ENCODE results near the gene PMCH. TPM values are rescaled to one million over a fixed set of nuclear protein-coding genes. Genes with fewer than 3 reads are reported as not detected.
"Not testable (repeated sequence)": the region's sequence is repeated elsewhere in the genome, so short reads cannot be mapped to it uniquely, and the experiment has no call there.

PMCH gene
- total RNA-seq, result under 1 TPM in 1 of 2 experiments, not detected in 1; 0.59 TPM

GRCh38 chr12:102197789-102198188 lies at the start of gene PMCH:
Gene PMCH (minus strand): TSS chr12:102197833. CDS start chr12:102197770, 63 bp downstream.
- ChIA-PET POLR2A (no interaction called here), CTCF (no interaction called here)
- peaks cover 3% of the 10 kb centered on the region for H3K36me3 Mint-ChIP-seq
- DNase-seq, result no peak
- no peaks in the 10 kb centered on the region for H3K27me3 Mint-ChIP-seq
- peaks cover 8% of the 10 kb centered on the region for H3K4me1 Mint-ChIP-seq (ENCODE audit: low read depth)
- intact Hi-C loops (cut with micrococcal nuclease), result loop anchor here (1.0 to 10.0 kb wide), 3 partner anchors 29 to 263 kb away; partner anchors contain the start of gene WASHC3
- no peak within 1 kb of the TSS for H3K27ac Mint-ChIP-seq
- no peak within 1 kb of the TSS for H3K4me3 Mint-ChIP-seq
- no peaks in the 10 kb centered on the region for H3K9me3 Mint-ChIP-seq

- H3K9me3 Mint-ChIP-seq, result peaks cover 13% of the 10 kb centered on the region
- H3K27me3 Mint-ChIP-seq; CTCF ChIA-PET; DNase-seq; intact Hi-C loops (cut with micrococcal nuclease); POLR2A ChIA-PET; H3K4me3 Mint-ChIP-seq; H3K36me3 Mint-ChIP-seq; H3K4me1 Mint-ChIP-seq (ENCODE audit: low read depth); H3K27ac Mint-ChIP-seq: not testable (repeated sequence)
Observed at GRCh38 chr12:102240859-102241258, 43.2 kb upstream of the PMCH start.

GRCh38 chr12:102234599-102234998 lies 37.0 kb upstream of the PMCH start:
- intact Hi-C loops (cut with micrococcal nuclease), result no loop called here
- no peak for DNase-seq
- ChIA-PET CTCF (no interaction called here), POLR2A (no interaction called here)
- Mint-ChIP-seq H3K27ac (no peak overlapping the region), H3K9me3 (peaks cover 3% of the 10 kb centered on the region), H3K4me3 (no peak overlapping the region), H3K27me3 (no peaks in the 10 kb centered on the region), H3K4me1 (ENCODE audit: low read depth) (no peaks in the 10 kb centered on the region), H3K36me3 (no peaks in the 10 kb centered on the region)

- ChIA-PET CTCF (interaction anchor here (0.6 kb wide), 1 partner anchor 983 kb away, joined by 4 read pairs; no protein-coding TSS in a partner anchor), POLR2A (no interaction called here)
- no peak overlapping the region for H3K27ac Mint-ChIP-seq
- no peaks in the 10 kb centered on the region for H3K4me1 Mint-ChIP-seq (ENCODE audit: low read depth)
- no peaks in the 10 kb centered on the region for H3K27me3 Mint-ChIP-seq
- no peaks in the 10 kb centered on the region for H3K9me3 Mint-ChIP-seq
- no peak overlapping the region for H3K4me3 Mint-ChIP-seq
- DNase-seq, result no peak
- intact Hi-C loops (cut with micrococcal nuclease), result no loop called here
- no peaks in the 10 kb centered on the region for H3K36me3 Mint-ChIP-seq
Observed at GRCh38 chr12:102232446-102232845, 34.8 kb upstream of the PMCH start.

- no peaks in the 10 kb centered on the region for H3K36me3 Mint-ChIP-seq
- no peaks in the 10 kb centered on the region for H3K27me3 Mint-ChIP-seq
Observed at GRCh38 chr12:102232036-102232435, 34.4 kb upstream of the PMCH start.

GRCh38 chr12:102227954-102228353 lies 30.3 kb upstream of the PMCH start:
- Mint-ChIP-seq H3K36me3 (no peaks in the 10 kb centered on the region), H3K27ac (no peak overlapping the region), H3K9me3 (no peaks in the 10 kb centered on the region), H3K4me1 (ENCODE audit: low read depth) (no peaks in the 10 kb centered on the region), H3K4me3 (no peak overlapping the region), H3K27me3 (no peaks in the 10 kb centered on the region)
- ChIA-PET POLR2A (no interaction called here), CTCF (no interaction called here)
- no peak for DNase-seq
- intact Hi-C loops (cut with micrococcal nuclease), result no loop called here

More at GRCh38 chr12:102232036-102232435, 34.4 kb upstream of the PMCH start:
- CTCF ChIA-PET, result no interaction called here
- Mint-ChIP-seq H3K4me1 (ENCODE audit: low read depth) (no peaks in the 10 kb centered on the region), H3K9me3 (no peaks in the 10 kb centered on the region), H3K4me3 (no peak overlapping the region), H3K27ac (no peak overlapping the region)
- no peak for DNase-seq
- POLR2A ChIA-PET, result no interaction called here
- intact Hi-C loops (cut with micrococcal nuclease), result no loop called here

- DNase-seq, result no peak
- ChIA-PET POLR2A (no interaction called here), CTCF (no interaction called here)
- Mint-ChIP-seq H3K27ac (no peak overlapping the region), H3K4me1 (ENCODE audit: low read depth) (no peaks in the 10 kb centered on the region), H3K36me3 (no peaks in the 10 kb centered on the region), H3K9me3 (no peaks in the 10 kb centered on the region), H3K27me3 (no peaks in the 10 kb centered on the region), H3K4me3 (no peak overlapping the region)
- intact Hi-C loops (cut with micrococcal nuclease), result no loop called here
Observed at GRCh38 chr12:102220736-102221135, 23.1 kb upstream of the PMCH start.

- intact Hi-C loops (cut with micrococcal nuclease), result no loop called here
- POLR2A ChIA-PET, result no interaction called here
- CTCF ChIA-PET, result no interaction called here
- DNase-seq, result no peak
- Mint-ChIP-seq H3K9me3 (no peaks in the 10 kb centered on the region), H3K27me3 (no peaks in the 10 kb centered on the region), H3K4me1 (ENCODE audit: low read depth) (no peaks in the 10 kb centered on the region), H3K27ac (no peak overlapping the region), H3K36me3 (no peaks in the 10 kb centered on the region), H3K4me3 (no peak overlapping the region)
Observed at GRCh38 chr12:102215992-102216691, 18.5 kb upstream of the PMCH start.

GRCh38 chr12:102204025-102204424 lies 6.4 kb upstream of the PMCH start:
- Mint-ChIP-seq H3K36me3 (peaks cover 31% of the 10 kb centered on the region), H3K4me1 (ENCODE audit: low read depth) (peaks cover 3% of the 10 kb centered on the region)
- CTCF ChIA-PET, result no interaction called here

GRCh38 chr12:102202556-102202955 lies 4.9 kb upstream of the PMCH start:
- Mint-ChIP-seq H3K4me3 (no peak overlapping the region), H3K4me1 (ENCODE audit: low read depth) (peaks cover 3% of the 10 kb centered on the region), H3K27ac (no peak overlapping the region), H3K27me3 (no peaks in the 10 kb centered on the region), H3K36me3 (peaks cover 22% of the 10 kb centered on the region), H3K9me3 (peaks cover 10% of the 10 kb centered on the region)
- ChIA-PET POLR2A (no interaction called here), CTCF (interaction anchor here (1.1 kb wide), 1 partner anchor 262 kb away, joined by 3 read pairs; no protein-coding TSS in a partner anchor)
- DNase-seq, result no peak
- intact Hi-C loops (cut with micrococcal nuclease), result no loop called here

More at GRCh38 chr12:102204025-102204424, 6.4 kb upstream of the PMCH start:
- intact Hi-C loops (cut with micrococcal nuclease), result no loop called here
- H3K27me3 Mint-ChIP-seq, result no peaks in the 10 kb centered on the region
- POLR2A ChIA-PET, result no interaction called here
- H3K27ac Mint-ChIP-seq, result no peak overlapping the region
- H3K9me3 Mint-ChIP-seq, result peaks cover 24% of the 10 kb centered on the region
- H3K4me3 Mint-ChIP-seq, result no peak overlapping the region
- DNase-seq, result no peak

- peaks cover 11% of the 10 kb centered on the region for H3K4me1 Mint-ChIP-seq (ENCODE audit: low read depth)
- intact Hi-C loops (cut with micrococcal nuclease), result no loop called here
- ChIA-PET CTCF (no interaction called here), POLR2A (no interaction called here)
- peaks cover 3% of the 10 kb centered on the region for H3K9me3 Mint-ChIP-seq
- H3K27me3 Mint-ChIP-seq, result no peaks in the 10 kb centered on the region
- H3K36me3 Mint-ChIP-seq, result peaks cover 15% of the 10 kb centered on the region
- no peak overlapping the region for H3K27ac Mint-ChIP-seq
- no peak overlapping the region for H3K4me3 Mint-ChIP-seq
- no peak for DNase-seq
Observed at GRCh38 chr12:102201436-102202061, 3.9 kb upstream of the PMCH start.

- DNase-seq, result no peak
- H3K4me3 Mint-ChIP-seq, result no peak overlapping the region
- POLR2A ChIA-PET, result no interaction called here
- no peaks in the 10 kb centered on the region for H3K9me3 Mint-ChIP-seq
- peaks cover 3% of the 10 kb centered on the region for H3K36me3 Mint-ChIP-seq
- H3K27ac Mint-ChIP-seq, result no peak overlapping the region
- intact Hi-C loops (cut with micrococcal nuclease), result loop anchor here (5.0 to 10.0 kb wide), 2 partner anchors 134 to 261 kb away; partner anchors contain the start of gene WASHC3
- CTCF ChIA-PET, result no interaction called here
- no peaks in the 10 kb centered on the region for H3K27me3 Mint-ChIP-seq
- peaks cover 8% of the 10 kb centered on the region for H3K4me1 Mint-ChIP-seq (ENCODE audit: low read depth)
Observed at GRCh38 chr12:102195826-102196225, 1.8 kb downstream of the PMCH start.

- no peak for DNase-seq
- no peaks in the 10 kb centered on the region for H3K27me3 Mint-ChIP-seq
- H3K36me3 Mint-ChIP-seq, result peaks cover 1% of the 10 kb centered on the region
- ChIA-PET POLR2A (no interaction called here), CTCF (no interaction called here)
- H3K4me3 Mint-ChIP-seq, result no peak overlapping the region
- no peaks in the 10 kb centered on the region for H3K4me1 Mint-ChIP-seq (ENCODE audit: low read depth)
- no peak overlapping the region for H3K27ac Mint-ChIP-seq
- intact Hi-C loops (cut with micrococcal nuclease), result no loop called here
- no peaks in the 10 kb centered on the region for H3K9me3 Mint-ChIP-seq
Observed at GRCh38 chr12:102182635-102183034, 15.0 kb downstream of the PMCH start.
